Lower lobe of right lung (tissue), 2 donors: ENCODE data around the gene MCM8. TPM values are rescaled to one million over a fixed set of nuclear protein-coding genes. Genes with fewer than 3 reads are reported as not detected.

Source experiments
- ATAC-seq, 2 donors: fragments of 200-7000 bp; cut with Tn5 transposase; one replicate each; pipeline ENCODE4 v1.9.1; 2020 to 2022; ENCODE audit warnings: mild to moderate bottlenecking in 2 of 2, moderate library complexity in 2 of 2
- DNase-seq: peaks from one replicate; pipeline ENCODE4 v3.0.0-alpha.2; 2020
- H3K27ac ChIP-seq: fragments of 200-600 bp; one replicate; pipeline ENCODE4 v1.8.0; 2022
- H3K27me3 ChIP-seq: fragments of 200-600 bp; one replicate; pipeline ENCODE4 v1.8.0; 2022; ENCODE audit warnings: low read depth
- H3K36me3 ChIP-seq: fragments of 200-600 bp; one replicate; pipeline ENCODE4 v1.8.0; 2022; ENCODE audit warnings: mild to moderate bottlenecking
- H3K4me1 ChIP-seq: fragments of 200-600 bp; one replicate; pipeline ENCODE4 v1.8.0; 2022
- H3K4me3 ChIP-seq: fragments of 200-600 bp; one replicate; pipeline ENCODE4 v1.8.0; 2022; ENCODE audit warnings: mild to moderate bottlenecking
- H3K9me3 ChIP-seq: fragments of 200-600 bp; one replicate; pipeline ENCODE4 v1.8.0; 2022
- CTCF ChIP-seq: fragments of 200-600 bp; IDR thresholded peaks from one replicate; pipeline ENCODE4 v1.8.0; 2022; ENCODE audit warnings: antibody characterized with exemption, mild to moderate bottlenecking
- intact Hi-C: fragments of 100-400 bp; cut with DNase I; formaldehyde crosslinking; loops from one replicate; pipeline ENCODE4 v1.11.0; 2022
- total RNA-seq: library from RNA; stranded (reverse); fragmentation: NEBNext Ultra II Directional; extraction: Animal tissue kit (Norgen Biotek cat#: 25700); gene quantifications from one replicate; pipeline ENCODE4 v1.2.1, GENCODE V29; 2021
- donor health status: DM: no; HTN: yes; CAD: no; lungs with severe emphysema.

Gene MCM8
- total RNA-seq, 1 donor from 2014 or later = 6.0 TPM

GRCh38 chr20:5925551-5925950, 24.9 kb upstream of the MCM8 start:
- Histone ChIP-seq H3K27me3 (no peaks in the 10 kb centered on the region), H3K9me3 (no peaks in the 10 kb centered on the region), H3K4me1 (no peaks in the 10 kb centered on the region), H3K36me3 (no peaks in the 10 kb centered on the region), H3K27ac (no peak overlapping the region), H3K4me3 (no peak overlapping the region)
- TF ChIP-seq CTCF = no peak
- DNase-seq (no peak), ATAC-seq (no peak)
- intact Hi-C loops = no loop called here

- no peak for DNase-seq
- H3K27me3 ChIP-seq = no peaks in the 10 kb centered on the region
- H3K27ac ChIP-seq = no peak overlapping the region
- H3K4me3 ChIP-seq = no peak overlapping the region
- intact Hi-C loops = no loop called here
- H3K36me3 ChIP-seq = no peaks in the 10 kb centered on the region
- no peaks in the 10 kb centered on the region for H3K4me1 ChIP-seq
- ATAC-seq = no peak
- TF ChIP-seq CTCF = no peak
- no peaks in the 10 kb centered on the region for H3K9me3 ChIP-seq
Measured at GRCh38 chr20:5927749-5928462, 22.5 kb upstream of the MCM8 start.

- ATAC-seq (no peak), DNase-seq (no peak)
- no peak overlapping the region for H3K27ac ChIP-seq
- H3K4me1 ChIP-seq = no peaks in the 10 kb centered on the region
- no peaks in the 10 kb centered on the region for H3K36me3 ChIP-seq
- intact Hi-C loops = no loop called here
- no peaks in the 10 kb centered on the region for H3K9me3 ChIP-seq
- H3K27me3 ChIP-seq = no peaks in the 10 kb centered on the region
- TF ChIP-seq CTCF = no peak
- no peak overlapping the region for H3K4me3 ChIP-seq
Measured at GRCh38 chr20:5928836-5929715, 21.4 kb upstream of the MCM8 start.

GRCh38 chr20:5931411-5931810, 19.0 kb upstream of the MCM8 start:
- no peak overlapping the region for H3K27ac ChIP-seq
- TF ChIP-seq CTCF = no peak
- H3K27me3 ChIP-seq = no peaks in the 10 kb centered on the region
- H3K4me1 ChIP-seq = no peaks in the 10 kb centered on the region
- DNase-seq = no peak
- no peaks in the 10 kb centered on the region for H3K36me3 ChIP-seq
- no peak overlapping the region for H3K4me3 ChIP-seq
- ATAC-seq = no peak
- intact Hi-C loops = no loop called here
- H3K9me3 ChIP-seq = no peaks in the 10 kb centered on the region

- H3K27ac ChIP-seq = no peak overlapping the region
- no peaks in the 10 kb centered on the region for H3K27me3 ChIP-seq
- intact Hi-C loops = no loop called here
- no peak overlapping the region for H3K4me3 ChIP-seq
- H3K9me3 ChIP-seq = no peaks in the 10 kb centered on the region
- peaks cover 6% of the 10 kb centered on the region for H3K36me3 ChIP-seq
- ATAC-seq = no peak
- no peaks in the 10 kb centered on the region for H3K4me1 ChIP-seq
- no peak for TF ChIP-seq CTCF
- DNase-seq = no peak
Measured at GRCh38 chr20:5932796-5933195, 17.7 kb upstream of the MCM8 start.
